HG03354 (cell line): Measurements from ENCODE around the gene PFKP.

ENCODE experiments used
- ATAC-seq: cut with Tn5 transposase; IDR thresholded peaks from one replicate; pipeline ENCODE4 v1.9.1; 2021; ENCODE audit warnings: mild to moderate bottlenecking; ENCODE audit not compliant: unreplicated experiment, poor library complexity, severe bottlenecking

The PFKP gene

GRCh38 chr10:3172446-3173170 is 105.3 kb downstream of the PFKP start, which contains the start of gene PITRM1:
PITRM1 (minus strand) TSS chr10:3172782; CDS start chr10:3172772, 10 bp downstream.
- ATAC-seq, result peak; percentile 96

DNA sequence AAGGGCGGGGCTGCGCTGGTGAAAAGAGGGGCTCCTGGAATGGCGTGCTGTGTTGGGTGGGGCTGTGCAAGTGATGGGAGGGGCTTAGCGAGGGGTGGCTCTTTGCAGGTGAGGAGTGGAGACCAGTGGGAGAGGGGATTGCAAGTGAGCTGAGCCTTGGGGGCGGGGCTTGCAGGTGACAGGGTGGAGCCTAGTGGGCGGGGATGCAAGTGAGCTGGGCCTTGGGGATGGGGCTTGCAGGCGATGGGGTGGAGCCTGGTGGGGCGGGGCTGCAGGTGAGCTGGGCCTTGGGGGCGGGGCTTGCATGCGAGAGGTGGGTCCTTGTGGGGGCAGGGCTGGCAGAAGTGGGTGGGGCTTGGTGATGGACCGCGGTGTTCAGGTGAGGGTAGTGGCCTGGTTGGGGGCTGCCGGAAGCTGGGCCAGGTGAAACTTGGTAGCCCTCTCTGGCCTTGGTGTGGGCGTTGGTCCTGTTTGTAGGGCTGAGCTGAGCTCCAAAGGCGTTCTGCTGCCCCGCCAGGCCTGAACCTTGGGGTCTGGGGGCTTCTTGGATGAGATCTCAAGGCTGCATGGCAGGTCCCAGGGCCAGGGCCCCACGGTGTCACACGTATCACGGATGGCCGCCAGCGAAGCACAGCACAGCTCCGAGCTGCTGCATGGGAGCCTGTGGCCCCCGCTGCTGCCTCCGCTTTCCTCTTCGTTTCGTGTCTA is 106.0 kb downstream of the PFKP start:
- peak; percentile 37 for ATAC-seq

DNA sequence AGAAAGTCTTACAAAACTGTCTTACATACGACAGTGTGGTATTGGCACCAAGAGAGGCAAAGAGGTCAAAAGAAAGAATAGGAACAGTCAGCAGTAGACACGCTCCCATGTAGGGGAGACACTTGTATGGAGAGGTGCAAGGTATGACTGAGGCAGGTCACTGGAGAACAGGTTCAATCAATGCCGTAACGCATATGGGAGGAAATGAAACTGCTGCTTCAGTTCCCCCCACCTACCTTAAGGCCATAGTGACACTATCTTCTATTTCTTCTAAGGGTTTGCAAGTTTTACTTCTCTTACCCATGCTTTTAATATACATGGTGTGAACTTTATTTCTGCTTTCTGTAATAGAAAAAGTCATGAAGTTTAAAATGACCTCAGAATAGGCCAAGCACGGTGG is 110.7 kb downstream of the PFKP start:
- ATAC-seq, result no peak

DNA sequence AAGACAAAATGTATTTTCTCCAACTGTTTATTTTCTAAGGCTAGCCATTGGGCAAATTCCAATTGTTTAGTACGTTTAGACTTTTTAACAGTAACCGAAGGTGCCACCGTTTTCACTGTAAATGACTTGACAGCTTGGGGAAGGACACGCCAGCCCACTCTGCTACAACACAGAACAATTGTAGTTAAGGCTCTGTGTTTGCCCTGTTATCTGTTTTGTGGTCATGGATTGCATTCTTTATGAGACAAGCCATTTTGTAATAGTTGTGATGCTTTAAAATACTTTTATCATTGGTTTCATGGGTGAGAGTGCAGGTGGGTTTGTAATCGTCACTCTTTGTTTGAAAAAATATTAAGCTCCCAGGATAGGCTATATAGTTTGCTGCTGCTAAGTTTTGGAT is 111.8 kb downstream of the PFKP start:
- no peak for ATAC-seq

GRCh38 chr10:3180355-3181025 is 113.1 kb downstream of the PFKP start:
- no peak for ATAC-seq

DNA sequence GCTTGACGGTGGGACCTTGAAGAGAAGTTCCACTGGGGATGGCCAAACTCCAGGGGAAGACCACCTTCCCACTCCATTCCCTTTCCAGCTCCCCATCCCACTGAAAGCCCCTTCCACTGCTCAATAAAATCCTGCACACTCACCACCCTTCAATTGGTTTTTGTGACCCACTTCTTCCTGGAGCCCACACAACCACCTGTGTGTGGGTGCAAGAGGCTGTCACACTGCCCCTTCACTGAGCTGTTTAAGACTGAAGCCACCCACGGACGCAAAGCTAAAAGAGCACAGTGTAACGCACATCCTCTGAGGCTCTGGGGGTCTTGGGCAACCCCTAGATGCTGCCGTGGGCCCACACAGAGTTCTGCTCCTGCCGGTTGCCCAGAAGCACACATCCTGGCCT is 118.0 kb downstream of the PFKP start:
- ATAC-seq, result no peak

GRCh38 chr10:3186368-3186767 is 119.0 kb downstream of the PFKP start:
- ATAC-seq, result no peak
